Activated T-helper 17 cell treated with anti-CD3 and anti-CD28 coated beads, Interleukin-2, amount 50 U/mL, for 72 hours (primary cell): ENCODE measurements around the gene LCE1E. TPM values are rescaled to one million over a fixed set of nuclear protein-coding genes. Genes with fewer than 3 reads are reported as not detected.
A peak's percentile ranks its signal among the peaks of the same experiment; 100 is the strongest.

Experiments used
- ATAC-seq: fragments of 150-1000 bp; cut with Tn5 transposase; replicated peaks from 2 replicates; pipeline ENCODE4 v1.10.0; 2021; ENCODE audit warnings: mild to moderate bottlenecking, moderate library complexity
- H3K27ac Mint-ChIP-seq: one replicate; pipeline ENCODE4 v1.8.0; 2022; ENCODE audit warnings: mixed read lengths
- H3K27me3 Mint-ChIP-seq: one replicate; pipeline ENCODE4 v1.8.0; 2022; ENCODE audit warnings: mixed read lengths
- H3K36me3 Mint-ChIP-seq: one replicate; pipeline ENCODE4 v1.8.0; 2022; ENCODE audit warnings: low read depth, mild to moderate bottlenecking, mixed read lengths
- H3K4me1 Mint-ChIP-seq: one replicate; pipeline ENCODE4 v1.8.0; 2022; ENCODE audit warnings: mixed read lengths
- H3K4me3 Mint-ChIP-seq: one replicate; pipeline ENCODE4 v1.8.0; 2022; ENCODE audit warnings: mild to moderate bottlenecking, mixed read lengths
- H3K9me3 Mint-ChIP-seq: one replicate; pipeline ENCODE4 v1.8.0; 2022; ENCODE audit warnings: mixed read lengths
- total RNA-seq, 2 donors: library from RNA; stranded (reverse); gene quantifications; one replicate each; pipeline ENCODE4 v1.2.3, GENCODE V29; 2022

LCE1E gene
- total RNA-seq, result not detected

GRCh38 chr1:152786077-152786476 is at the start of gene LCE1E:
Gene LCE1E, plus strand, starts transcription at chr1:152786257. Its CDS starts 1,043 bp downstream, at chr1:152787300.
- H3K4me1 Mint-ChIP-seq, result no peaks in the 10 kb centered on the region
- no peak within 1 kb of the TSS for H3K27ac Mint-ChIP-seq
- ATAC-seq, result no peak

GRCh38 chr1:152737997-152738396 is 48.1 kb upstream of the LCE1E start:
- no peak for ATAC-seq
- Mint-ChIP-seq H3K27ac (no peak overlapping the region), H3K4me1 (no peaks in the 10 kb centered on the region), H3K36me3 (no peaks in the 10 kb centered on the region), H3K27me3 (peaks cover 43% of the 10 kb centered on the region), H3K9me3 (no peaks in the 10 kb centered on the region), H3K4me3 (no peak overlapping the region)

More at GRCh38 chr1:152786077-152786476, at the start of gene LCE1E:
- Mint-ChIP-seq H3K4me3 (no peak within 1 kb of the TSS), H3K36me3 (no peaks in the 10 kb centered on the region), H3K9me3 (no peaks in the 10 kb centered on the region), H3K27me3 (peaks cover 47% of the 10 kb centered on the region)

- Mint-ChIP-seq H3K36me3 (no peaks in the 10 kb centered on the region), H3K9me3 (no peaks in the 10 kb centered on the region), H3K27ac (no peak overlapping the region), H3K27me3 (peaks cover 55% of the 10 kb centered on the region), H3K4me1 (no peaks in the 10 kb centered on the region), H3K4me3 (no peak overlapping the region)
- no peak for ATAC-seq
Observed at GRCh38 chr1:152739841-152740240, 46.2 kb upstream of the LCE1E start.

- peaks cover 53% of the 10 kb centered on the region for H3K27me3 Mint-ChIP-seq
- H3K36me3 Mint-ChIP-seq, result no peaks in the 10 kb centered on the region
- H3K27ac Mint-ChIP-seq, result no peak overlapping the region
- H3K4me1 Mint-ChIP-seq, result no peaks in the 10 kb centered on the region
- no peak for ATAC-seq
- H3K9me3 Mint-ChIP-seq, result no peaks in the 10 kb centered on the region
- H3K4me3 Mint-ChIP-seq, result no peak overlapping the region
Observed at GRCh38 chr1:152741656-152742055, 44.4 kb upstream of the LCE1E start.

GRCh38 chr1:152743371-152744145 is 42.5 kb upstream of the LCE1E start:
- Mint-ChIP-seq H3K4me1 (no peaks in the 10 kb centered on the region), H3K36me3 (no peaks in the 10 kb centered on the region), H3K27ac (no peak overlapping the region), H3K4me3 (no peak overlapping the region), H3K27me3 (peaks cover 49% of the 10 kb centered on the region), H3K9me3 (no peaks in the 10 kb centered on the region)
- no peak for ATAC-seq

GRCh38 chr1:152745289-152745704 is 40.8 kb upstream of the LCE1E start:
- ATAC-seq, result no peak
- Mint-ChIP-seq H3K4me3 (no peak overlapping the region), H3K36me3 (no peaks in the 10 kb centered on the region), H3K27ac (no peak overlapping the region), H3K9me3 (no peaks in the 10 kb centered on the region), H3K4me1 (no peaks in the 10 kb centered on the region), H3K27me3 (peaks cover 51% of the 10 kb centered on the region)

- no peak overlapping the region for H3K4me3 Mint-ChIP-seq
- H3K27ac Mint-ChIP-seq, result no peak overlapping the region
- H3K9me3 Mint-ChIP-seq, result no peaks in the 10 kb centered on the region
- no peaks in the 10 kb centered on the region for H3K4me1 Mint-ChIP-seq
- no peak for ATAC-seq
- peaks cover 56% of the 10 kb centered on the region for H3K27me3 Mint-ChIP-seq
- no peaks in the 10 kb centered on the region for H3K36me3 Mint-ChIP-seq
Observed at GRCh38 chr1:152745765-152746444, 40.2 kb upstream of the LCE1E start.

- Mint-ChIP-seq H3K4me3 (no peak overlapping the region), H3K27me3 (peaks cover 56% of the 10 kb centered on the region), H3K4me1 (no peaks in the 10 kb centered on the region), H3K27ac (no peak overlapping the region), H3K9me3 (no peaks in the 10 kb centered on the region), H3K36me3 (no peaks in the 10 kb centered on the region)
- ATAC-seq, result no peak
Observed at GRCh38 chr1:152747831-152748230, 38.2 kb upstream of the LCE1E start.

- Mint-ChIP-seq H3K27ac (no peak overlapping the region), H3K4me1 (no peaks in the 10 kb centered on the region), H3K4me3 (no peak overlapping the region), H3K27me3 (peaks cover 70% of the 10 kb centered on the region), H3K9me3 (no peaks in the 10 kb centered on the region), H3K36me3 (no peaks in the 10 kb centered on the region)
- ATAC-seq, result peak; percentile 57
Observed at GRCh38 chr1:152752225-152752624, 33.8 kb upstream of the LCE1E start.

GRCh38 chr1:152753586-152753985 is 32.5 kb upstream of the LCE1E start:
- Mint-ChIP-seq H3K9me3 (no peaks in the 10 kb centered on the region), H3K4me1 (no peaks in the 10 kb centered on the region), H3K36me3 (no peaks in the 10 kb centered on the region), H3K4me3 (no peak overlapping the region), H3K27me3 (peaks cover 73% of the 10 kb centered on the region), H3K27ac (no peak overlapping the region)
- ATAC-seq, result no peak

- H3K27ac Mint-ChIP-seq, result no peak overlapping the region
- no peak overlapping the region for H3K4me3 Mint-ChIP-seq
- H3K9me3 Mint-ChIP-seq, result no peaks in the 10 kb centered on the region
- H3K36me3 Mint-ChIP-seq, result no peaks in the 10 kb centered on the region
- no peak for ATAC-seq
- H3K4me1 Mint-ChIP-seq, result no peaks in the 10 kb centered on the region
- peaks cover 67% of the 10 kb centered on the region for H3K27me3 Mint-ChIP-seq
Observed at GRCh38 chr1:152756872-152757271, 29.2 kb upstream of the LCE1E start.

GRCh38 chr1:152757747-152758146 is 28.3 kb upstream of the LCE1E start, which contains the start of gene KPRP:
Gene KPRP, plus strand, starts transcription at chr1:152758025. Its CDS starts 1,564 bp downstream, at chr1:152759589.
- Mint-ChIP-seq H3K27ac (no peak within 1 kb of the TSS), H3K9me3 (no peaks in the 10 kb centered on the region), H3K36me3 (no peaks in the 10 kb centered on the region), H3K4me1 (no peaks in the 10 kb centered on the region), H3K27me3 (peaks cover 62% of the 10 kb centered on the region), H3K4me3 (no peak within 1 kb of the TSS)
- no peak for ATAC-seq

GRCh38 chr1:152758636-152759035 is 27.4 kb upstream of the LCE1E start:
- H3K27ac Mint-ChIP-seq, result no peak overlapping the region
- ATAC-seq, result no peak
- no peaks in the 10 kb centered on the region for H3K4me1 Mint-ChIP-seq
- no peaks in the 10 kb centered on the region for H3K9me3 Mint-ChIP-seq
- H3K27me3 Mint-ChIP-seq, result peaks cover 55% of the 10 kb centered on the region
- no peak overlapping the region for H3K4me3 Mint-ChIP-seq
- H3K36me3 Mint-ChIP-seq, result no peaks in the 10 kb centered on the region

GRCh38 chr1:152759453-152760173 is 26.4 kb upstream of the LCE1E start:
- H3K4me3 Mint-ChIP-seq, result no peak overlapping the region
- H3K27me3 Mint-ChIP-seq, result peaks cover 49% of the 10 kb centered on the region
- ATAC-seq, result no peak
- no peak overlapping the region for H3K27ac Mint-ChIP-seq
- no peaks in the 10 kb centered on the region for H3K4me1 Mint-ChIP-seq
- no peaks in the 10 kb centered on the region for H3K9me3 Mint-ChIP-seq
- H3K36me3 Mint-ChIP-seq, result no peaks in the 10 kb centered on the region
